Osteocyte (in vitro differentiated cells): Measurements from ENCODE around the gene DLX5. TPM values are rescaled to one million over a fixed set of nuclear protein-coding genes. Genes with fewer than 3 reads are reported as not detected.

Experiments
- DNase-seq: peaks from one replicate; pipeline ENCODE4 v3.0.0; 2021; ENCODE audit warnings: mixed read lengths; ENCODE audit not compliant: unreplicated experiment; ENCODE audit errors: extremely low spot score
- H3K27ac Mint-ChIP-seq: one replicate; pipeline ENCODE4 v1.8.0; 2021; ENCODE audit warnings: mild to moderate bottlenecking, mixed read lengths; ENCODE audit not compliant: unreplicated experiment
- H3K27me3 Mint-ChIP-seq: one replicate; pipeline ENCODE4 v1.8.0; 2021; ENCODE audit warnings: mixed read lengths; ENCODE audit not compliant: unreplicated experiment
- H3K36me3 Mint-ChIP-seq: one replicate; pipeline ENCODE4 v1.8.0; 2021; ENCODE audit warnings: mixed read lengths; ENCODE audit not compliant: unreplicated experiment
- H3K4me1 Mint-ChIP-seq: one replicate; pipeline ENCODE4 v1.8.0; 2021; ENCODE audit warnings: mixed read lengths; ENCODE audit not compliant: unreplicated experiment
- H3K4me3 Mint-ChIP-seq: one replicate; pipeline ENCODE4 v1.8.0; 2021; ENCODE audit warnings: mild to moderate bottlenecking, moderate library complexity, mixed read lengths; ENCODE audit not compliant: unreplicated experiment
- H3K9me3 Mint-ChIP-seq: one replicate; pipeline ENCODE4 v1.8.0; 2021; ENCODE audit warnings: mixed read lengths; ENCODE audit not compliant: unreplicated experiment
- CTCF ChIP-seq: fragments of 200-600 bp; sonication (generic); IDR thresholded peaks from 2 replicates; pipeline ENCODE4 v1.5.0; 2021; ENCODE audit warnings: antibody characterized with exemption, mild to moderate bottlenecking, moderate library complexity
- total RNA-seq: library from RNA; stranded (reverse); gene quantifications from 2 replicates; pipeline ENCODE4 v1.2.1, GENCODE V29; 2021

The DLX5 gene
- total RNA-seq, 1 donor from 2014 or later, result 6.0 TPM

- Mint-ChIP-seq H3K36me3 (peaks cover 2% of the 10 kb centered on the region), H3K4me1 (peaks cover 15% of the 10 kb centered on the region), H3K9me3 (no peaks in the 10 kb centered on the region), H3K27ac (no peak overlapping the region), H3K27me3 (peaks cover 84% of the 10 kb centered on the region), H3K4me3 (no peak overlapping the region)
- no peak for DNase-seq
- TF ChIP-seq CTCF, result no peak
These were observed 37.7 kb downstream of the DLX5 start for GRCh38 chr7:96986901-96987300.

GRCh38 chr7:96985992-96986391 lies 38.6 kb downstream of the DLX5 start:
- no peak overlapping the region for H3K27ac Mint-ChIP-seq
- peaks cover 12% of the 10 kb centered on the region for H3K4me1 Mint-ChIP-seq
- peaks cover 2% of the 10 kb centered on the region for H3K36me3 Mint-ChIP-seq
- TF ChIP-seq CTCF, result no peak
- no peak overlapping the region for H3K4me3 Mint-ChIP-seq
- peaks cover 81% of the 10 kb centered on the region for H3K27me3 Mint-ChIP-seq
- no peaks in the 10 kb centered on the region for H3K9me3 Mint-ChIP-seq
- DNase-seq, result no peak

- H3K27me3 Mint-ChIP-seq, result peaks cover 52% of the 10 kb centered on the region
These were observed 42.0 kb downstream of the DLX5 start for GRCh38 chr7:96982586-96982985.

GRCh38 chr7:96979551-96980276 lies 44.9 kb downstream of the DLX5 start:
- no peaks in the 10 kb centered on the region for H3K36me3 Mint-ChIP-seq
- H3K4me3 Mint-ChIP-seq, result no peak overlapping the region
- peaks cover 5% of the 10 kb centered on the region for H3K4me1 Mint-ChIP-seq
- H3K27me3 Mint-ChIP-seq, result peaks cover 28% of the 10 kb centered on the region
- DNase-seq, result no peak
- no peak for TF ChIP-seq CTCF
- H3K27ac Mint-ChIP-seq, result no peak overlapping the region
- no peaks in the 10 kb centered on the region for H3K9me3 Mint-ChIP-seq

More at GRCh38 chr7:96982586-96982985, 42.0 kb downstream of the DLX5 start:
- Mint-ChIP-seq H3K36me3 (no peaks in the 10 kb centered on the region), H3K4me3 (no peak overlapping the region), H3K27ac (no peak overlapping the region), H3K9me3 (no peaks in the 10 kb centered on the region), H3K4me1 (no peaks in the 10 kb centered on the region)
- TF ChIP-seq CTCF, result no peak
- no peak for DNase-seq

GRCh38 chr7:96977445-96977844 lies 47.2 kb downstream of the DLX5 start:
- no peak for TF ChIP-seq CTCF
- Mint-ChIP-seq H3K27me3 (peaks cover 8% of the 10 kb centered on the region), H3K27ac (no peak overlapping the region), H3K9me3 (no peaks in the 10 kb centered on the region), H3K36me3 (no peaks in the 10 kb centered on the region), H3K4me1 (peaks cover 17% of the 10 kb centered on the region), H3K4me3 (no peak overlapping the region)
- DNase-seq, result no peak
